ENCODE results near the gene MARS2. TPM values are rescaled to one million over a fixed set of nuclear protein-coding genes. Genes with fewer than 3 reads are reported as not detected.

Gene MARS2
- total and polyA plus RNA-seq, 2 donors (not counting 1 experiment from before 2014, with no cell fraction given), result 1.5 to 3.3 TPM

DNA sequence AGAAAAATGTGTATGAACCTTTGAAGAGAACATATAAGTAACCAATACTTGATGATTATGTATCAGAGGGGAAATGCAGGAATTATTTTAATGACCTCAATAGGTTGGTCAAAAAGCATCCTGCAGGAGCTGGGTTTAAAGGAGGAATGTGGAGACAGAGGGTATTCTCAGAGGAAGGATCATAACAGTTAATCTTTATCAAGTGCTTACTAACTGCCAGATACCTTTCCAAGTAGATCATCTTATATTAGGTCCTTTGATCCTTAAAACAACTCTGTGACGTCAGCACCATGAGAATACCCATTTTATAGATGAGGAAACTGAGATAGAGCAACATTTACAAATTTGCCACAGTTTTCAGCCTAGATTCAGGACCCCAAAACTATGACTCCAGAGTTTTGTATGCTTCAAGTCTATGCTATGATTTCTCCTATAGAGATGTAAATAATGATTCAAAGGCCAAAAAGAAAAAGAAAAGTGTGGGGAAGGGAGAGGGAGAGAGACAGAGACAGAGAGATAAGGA, 32.7 kb upstream of the MARS2 start:
- DNase-seq (ENCODE audit: low read depth in 2 of 2), result no peak
- no peaks in the 10 kb centered on the region for H3K9me3 ChIP-seq (ENCODE audit: control insufficient read depth, insufficient read depth, low read depth, low read length)
- no peaks in the 10 kb centered on the region for H3K79me2 ChIP-seq (ENCODE audit: control insufficient read depth, insufficient read depth, low read length)
- no peaks in the 10 kb centered on the region for H3K36me3 ChIP-seq (ENCODE audit: control insufficient read depth, insufficient read depth, low read length)
- peak overlapping the region in 1 of 4 experiments; percentile 71 for H3K4me3 ChIP-seq (replicated peaks in 1 of 4; ENCODE audit: control extremely low read depth in 1 of 4, insufficient read depth in 1 of 4, low read depth in 3 of 4, low read length in 4 of 4)
- no peak overlapping the region for H2AFZ ChIP-seq (ENCODE audit: low read length)
- H3K27me3 ChIP-seq (ENCODE audit: control insufficient read depth, insufficient read depth, low read length), result no peaks in the 10 kb centered on the region
- no peaks in the 10 kb centered on the region for H4K20me1 ChIP-seq (ENCODE audit: control insufficient read depth, extremely low read depth, insufficient read depth, low read length)
- no peak overlapping the region for H3K27ac ChIP-seq (ENCODE audit: insufficient read depth, low read length)
- no peak overlapping the region for H3K4me2 ChIP-seq (ENCODE audit: extremely low read depth, insufficient read depth, low read length)
- no peaks in the 10 kb centered on the region for H3K4me1 ChIP-seq (ENCODE audit: control insufficient read depth, extremely low read depth, insufficient read depth, low read length)
- TF ChIP-seq, protein P1, sequence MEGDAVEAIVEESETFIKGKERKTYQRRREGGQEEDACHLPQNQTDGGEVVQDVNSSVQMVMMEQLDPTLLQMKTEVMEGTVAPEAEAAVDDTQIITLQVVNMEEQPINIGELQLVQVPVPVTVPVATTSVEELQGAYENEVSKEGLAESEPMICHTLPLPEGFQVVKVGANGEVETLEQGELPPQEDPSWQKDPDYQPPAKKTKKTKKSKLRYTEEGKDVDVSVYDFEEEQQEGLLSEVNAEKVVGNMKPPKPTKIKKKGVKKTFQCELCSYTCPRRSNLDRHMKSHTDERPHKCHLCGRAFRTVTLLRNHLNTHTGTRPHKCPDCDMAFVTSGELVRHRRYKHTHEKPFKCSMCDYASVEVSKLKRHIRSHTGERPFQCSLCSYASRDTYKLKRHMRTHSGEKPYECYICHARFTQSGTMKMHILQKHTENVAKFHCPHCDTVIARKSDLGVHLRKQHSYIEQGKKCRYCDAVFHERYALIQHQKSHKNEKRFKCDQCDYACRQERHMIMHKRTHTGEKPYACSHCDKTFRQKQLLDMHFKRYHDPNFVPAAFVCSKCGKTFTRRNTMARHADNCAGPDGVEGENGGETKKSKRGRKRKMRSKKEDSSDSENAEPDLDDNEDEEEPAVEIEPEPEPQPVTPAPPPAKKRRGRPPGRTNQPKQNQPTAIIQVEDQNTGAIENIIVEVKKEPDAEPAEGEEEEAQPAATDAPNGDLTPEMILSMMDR (conservative IDR thresholded peaks at IDR 0.05 in 1 of 2, IDR thresholded peaks at IDR 0.05 in 1 of 2; ENCODE audit: low read depth in 1 of 2, low read length in 2 of 2), result no peak
- TF ChIP-seq EZH2 (IDR thresholded peaks at IDR 0.05; ENCODE audit: low read length, missing control alignments), result no peak
- H3K9ac ChIP-seq (ENCODE audit: insufficient read depth, low read length), result no peak overlapping the region

DNA sequence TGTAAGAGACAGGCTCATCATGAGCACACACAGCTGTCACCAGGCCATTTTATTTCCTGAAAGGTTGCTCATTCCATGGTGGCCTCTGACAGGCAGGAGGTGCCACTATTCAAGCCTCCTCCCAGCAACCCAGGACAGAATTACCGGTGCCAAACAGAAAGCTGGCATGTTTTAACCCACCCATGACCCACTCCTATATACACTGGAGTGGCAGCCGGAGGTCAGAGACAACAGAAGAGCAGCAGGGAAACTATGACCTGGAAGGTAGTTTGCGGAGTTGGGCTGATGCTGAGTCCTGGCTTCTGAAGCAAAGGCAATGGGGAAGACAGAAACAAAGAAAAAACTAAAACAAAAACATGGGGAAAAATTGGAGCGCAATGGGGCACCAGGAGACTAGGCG, 32.1 kb upstream of the MARS2 start:
- no peaks in the 10 kb centered on the region for H3K27me3 ChIP-seq (ENCODE audit: control insufficient read depth, insufficient read depth, low read length)
- H3K9me3 ChIP-seq (ENCODE audit: control insufficient read depth, insufficient read depth, low read depth, low read length), result no peaks in the 10 kb centered on the region
- TF ChIP-seq EZH2 (IDR thresholded peaks at IDR 0.05; ENCODE audit: low read length, missing control alignments), result no peak
- TF ChIP-seq, protein P1 (conservative IDR thresholded peaks at IDR 0.05 in 1 of 2, IDR thresholded peaks at IDR 0.05 in 1 of 2; ENCODE audit: low read depth in 1 of 2, low read length in 2 of 2), result no peak
- H3K4me2 ChIP-seq (ENCODE audit: extremely low read depth, insufficient read depth, low read length), result no peak overlapping the region
- H4K20me1 ChIP-seq (ENCODE audit: control insufficient read depth, extremely low read depth, insufficient read depth, low read length), result no peaks in the 10 kb centered on the region
- no peaks in the 10 kb centered on the region for H3K79me2 ChIP-seq (ENCODE audit: control insufficient read depth, insufficient read depth, low read length)
- H3K36me3 ChIP-seq (ENCODE audit: control insufficient read depth, insufficient read depth, low read length), result no peaks in the 10 kb centered on the region
- no peaks in the 10 kb centered on the region for H3K4me1 ChIP-seq (ENCODE audit: control insufficient read depth, extremely low read depth, insufficient read depth, low read length)
- H2AFZ ChIP-seq (ENCODE audit: low read length), result no peak overlapping the region
- H3K27ac ChIP-seq (ENCODE audit: insufficient read depth, low read length), result no peak overlapping the region
- no peak overlapping the region for H3K9ac ChIP-seq (ENCODE audit: insufficient read depth, low read length)
- H3K4me3 ChIP-seq (replicated peaks in 1 of 4; ENCODE audit: control extremely low read depth in 1 of 4, insufficient read depth in 1 of 4, low read depth in 3 of 4, low read length in 4 of 4), result peak overlapping the region in 2 of 4 experiments; percentile 64 to 71
- no peak for DNase-seq (ENCODE audit: low read depth in 2 of 2)

DNA sequence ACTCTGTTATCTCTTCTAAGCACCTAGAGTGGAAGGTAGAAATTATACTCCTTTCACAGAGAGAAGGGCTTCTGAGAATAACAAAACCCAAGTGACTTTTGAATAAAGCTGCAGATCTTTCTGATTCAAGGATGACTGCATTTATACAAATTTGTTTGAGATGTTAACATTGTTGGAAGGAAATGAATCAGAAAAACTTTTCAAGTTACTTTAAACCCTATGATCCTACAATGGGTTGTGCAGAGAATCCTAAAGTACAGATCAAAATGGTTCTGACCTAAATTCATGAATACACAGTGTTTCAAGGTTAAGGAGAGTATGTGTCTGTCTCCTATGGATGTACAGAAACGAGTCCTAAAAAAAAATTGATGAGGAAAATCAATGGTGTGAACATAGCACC, 31.6 kb upstream of the MARS2 start:
- no peak for DNase-seq (ENCODE audit: low read depth in 2 of 2)
- H3K4me2 ChIP-seq (ENCODE audit: extremely low read depth, insufficient read depth, low read length), result no peak overlapping the region
- H3K79me2 ChIP-seq (ENCODE audit: control insufficient read depth, insufficient read depth, low read length), result no peaks in the 10 kb centered on the region
- H3K4me3 ChIP-seq (replicated peaks in 1 of 4; ENCODE audit: control extremely low read depth in 1 of 4, insufficient read depth in 1 of 4, low read depth in 3 of 4, low read length in 4 of 4), result peak overlapping the region in 2 of 4 experiments; percentile 64 to 71
- peak overlapping the region; percentile 12 for H2AFZ ChIP-seq (ENCODE audit: low read length)
- no peaks in the 10 kb centered on the region for H3K27me3 ChIP-seq (ENCODE audit: control insufficient read depth, insufficient read depth, low read length)
- no peaks in the 10 kb centered on the region for H3K4me1 ChIP-seq (ENCODE audit: control insufficient read depth, extremely low read depth, insufficient read depth, low read length)
- H3K27ac ChIP-seq (ENCODE audit: insufficient read depth, low read length), result no peak overlapping the region
- H4K20me1 ChIP-seq (ENCODE audit: control insufficient read depth, extremely low read depth, insufficient read depth, low read length), result no peaks in the 10 kb centered on the region
- no peaks in the 10 kb centered on the region for H3K36me3 ChIP-seq (ENCODE audit: control insufficient read depth, insufficient read depth, low read length)
- no peak overlapping the region for H3K9ac ChIP-seq (ENCODE audit: insufficient read depth, low read length)
- H3K9me3 ChIP-seq (ENCODE audit: control insufficient read depth, insufficient read depth, low read depth, low read length), result no peaks in the 10 kb centered on the region
- TF ChIP-seq, protein P1 (conservative IDR thresholded peaks at IDR 0.05 in 1 of 2, IDR thresholded peaks at IDR 0.05 in 1 of 2; ENCODE audit: low read depth in 1 of 2, low read length in 2 of 2), result no peak
- TF ChIP-seq EZH2 (IDR thresholded peaks at IDR 0.05; ENCODE audit: low read length, missing control alignments), result no peak

Measured in fibroblast of lung (primary cell).